ENCODE measurements around the gene MIS18A. TPM values are rescaled to one million over a fixed set of nuclear protein-coding genes. Genes with fewer than 3 reads are reported as not detected.
A peak's percentile ranks its signal among the peaks of the same experiment; 100 is the strongest.

MIS18A gene
- total RNA-seq, result 5.7 TPM

DNA sequence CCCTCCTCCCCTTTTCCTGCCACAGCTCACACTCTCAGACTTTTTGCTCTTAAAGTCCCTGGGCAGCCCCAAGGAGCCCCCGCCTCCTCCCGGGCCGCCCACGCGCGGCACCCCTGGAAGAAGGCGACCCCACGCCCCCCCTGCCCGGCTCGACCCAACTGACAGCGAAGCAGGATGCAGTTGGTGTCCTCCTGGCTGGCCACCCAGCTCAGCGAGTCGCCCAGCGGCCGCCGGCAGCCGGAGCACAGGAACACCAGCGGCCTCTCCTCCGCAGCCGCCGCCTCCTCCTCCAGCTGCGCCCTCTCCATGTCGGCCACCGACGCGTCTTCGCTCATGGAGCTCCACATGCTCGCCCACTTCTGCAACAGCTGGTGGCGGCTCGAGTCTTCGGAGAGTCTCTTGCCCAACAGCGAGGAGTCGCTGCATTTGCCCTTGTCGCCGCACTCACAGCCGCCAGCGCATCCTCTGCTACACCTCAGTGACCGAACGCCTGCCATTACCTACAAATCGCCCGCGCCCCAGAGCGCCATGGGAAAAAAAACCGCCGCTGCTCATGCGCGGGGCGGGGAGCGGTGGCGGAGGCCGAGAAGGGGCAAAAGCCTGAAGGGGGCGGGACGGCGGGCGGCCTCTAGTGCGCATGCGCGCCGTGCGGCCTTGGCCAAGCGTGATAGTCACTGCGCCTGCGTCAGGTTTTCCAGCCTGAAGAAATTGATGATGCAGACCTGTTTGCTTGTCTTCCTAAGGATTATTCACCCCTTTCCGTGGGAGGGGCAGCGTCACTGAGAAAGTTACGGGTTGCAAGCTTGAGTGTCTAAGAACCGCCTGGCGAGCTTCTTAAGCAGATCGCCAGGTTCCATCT, at the start of gene MIS18A:
Gene MIS18A, minus strand, starts transcription at position 532 of the 859 bp plus-strand sequence. Its CDS starts 35 bp downstream, at position 497.
- H3K27me3 ChIP-seq (ENCODE audit: control insufficient read depth in 3 of 3, insufficient read depth in 3 of 3, low read length in 3 of 3), result no peaks in the 10 kb centered on the region
- H3K36me3 ChIP-seq (ENCODE audit: control insufficient read depth in 3 of 3, insufficient read depth in 3 of 3, low read length in 3 of 3), result peaks cover 0 to 5% (median 4%) of the 10 kb centered on the region in 3 donors
- H3K9me3 ChIP-seq (ENCODE audit: control insufficient read depth in 3 of 3, low read length in 3 of 3), result no peaks in the 10 kb centered on the region
- H3K4me1 ChIP-seq (ENCODE audit: control insufficient read depth in 3 of 3, insufficient read depth in 3 of 3, low read length in 3 of 3), result peaks cover 15 to 21% (median 17%) of the 10 kb centered on the region in 3 donors
- peak within 1 kb of the TSS; percentile 96 to 99 (median 99) for H3K4me3 ChIP-seq (ENCODE audit: low read length in 3 of 3)
- H3K27ac ChIP-seq (ENCODE audit: low read depth, low read length), result peak within 1 kb of the TSS; percentile 44
- H3K9ac ChIP-seq (ENCODE audit: low read depth in 1 of 3, low read length in 3 of 3), result peak within 1 kb of the TSS; percentile 87 to 92 (median 88)

GRCh38 chr21:32328595-32328994, 49.7 kb upstream of the MIS18A start:
- Histone ChIP-seq H3K27me3 (ENCODE audit: control insufficient read depth in 3 of 3, insufficient read depth in 3 of 3, low read length in 3 of 3) (no peaks in the 10 kb centered on the region), H3K27ac (ENCODE audit: low read depth, low read length) (peak overlapping the region; percentile 67), H3K4me3 (ENCODE audit: low read length in 3 of 3) (no peak overlapping the region), H3K4me1 (ENCODE audit: control insufficient read depth in 3 of 3, insufficient read depth in 3 of 3, low read length in 3 of 3) (peaks cover 6 to 11% (median 7%) of the 10 kb centered on the region in 3 donors), H3K9ac (ENCODE audit: low read depth in 1 of 3, low read length in 3 of 3) (no peak overlapping the region), H3K36me3 (ENCODE audit: control insufficient read depth in 3 of 3, insufficient read depth in 3 of 3, low read length in 3 of 3) (peaks cover 43 to 46% (median 45%) of the 10 kb centered on the region in 3 donors), H3K9me3 (ENCODE audit: control insufficient read depth in 3 of 3, low read length in 3 of 3) (no peaks in the 10 kb centered on the region)

DNA sequence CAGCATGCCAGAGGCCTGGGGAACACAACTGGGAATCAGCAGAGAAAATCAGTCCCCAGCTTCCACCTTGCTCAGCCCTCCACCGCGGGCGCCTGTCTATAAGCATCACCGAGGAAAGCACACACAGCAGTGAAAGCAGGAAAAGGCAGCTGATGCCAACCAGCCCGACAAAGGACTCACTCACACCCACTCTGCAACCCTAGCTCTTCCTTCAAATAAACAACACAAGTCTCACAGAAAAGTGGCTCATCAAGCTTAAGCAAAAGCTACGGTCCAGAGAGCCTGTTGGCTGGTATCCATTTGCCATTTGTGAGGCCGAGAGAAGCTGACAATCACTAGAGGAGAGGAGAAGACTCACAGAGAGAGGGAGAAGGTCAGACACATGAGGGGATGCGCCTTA, 46.9 kb upstream of the MIS18A start:
- H3K9me3 ChIP-seq (ENCODE audit: control insufficient read depth in 3 of 3, low read length in 3 of 3), result no peaks in the 10 kb centered on the region
- peaks cover 53 to 55% (median 54%) of the 10 kb centered on the region in 3 donors for H3K36me3 ChIP-seq (ENCODE audit: control insufficient read depth in 3 of 3, insufficient read depth in 3 of 3, low read length in 3 of 3)

GRCh38 chr21:32322676-32323075, 43.8 kb upstream of the MIS18A start:
- Histone ChIP-seq H3K4me3 (ENCODE audit: low read length in 3 of 3) (no peak overlapping the region), H3K27me3 (ENCODE audit: control insufficient read depth in 3 of 3, insufficient read depth in 3 of 3, low read length in 3 of 3) (no peaks in the 10 kb centered on the region), H3K9ac (ENCODE audit: low read depth in 1 of 3, low read length in 3 of 3) (no peak overlapping the region), H3K4me1 (ENCODE audit: control insufficient read depth in 3 of 3, insufficient read depth in 3 of 3, low read length in 3 of 3) (no peaks in the 10 kb centered on the region), H3K27ac (ENCODE audit: low read depth, low read length) (no peak overlapping the region), H3K36me3 (ENCODE audit: control insufficient read depth in 3 of 3, insufficient read depth in 3 of 3, low read length in 3 of 3) (peaks cover 79 to 80% (median 79%) of the 10 kb centered on the region in 3 donors), H3K9me3 (ENCODE audit: control insufficient read depth in 3 of 3, low read length in 3 of 3) (no peaks in the 10 kb centered on the region)

More for the DNA sequence above, 46.9 kb upstream of the MIS18A start:
- no peaks in the 10 kb centered on the region for H3K27me3 ChIP-seq (ENCODE audit: control insufficient read depth in 3 of 3, insufficient read depth in 3 of 3, low read length in 3 of 3)
- no peak overlapping the region for H3K4me3 ChIP-seq (ENCODE audit: low read length in 3 of 3)
- peaks cover 6 to 11% (median 7%) of the 10 kb centered on the region in 3 donors for H3K4me1 ChIP-seq (ENCODE audit: control insufficient read depth in 3 of 3, insufficient read depth in 3 of 3, low read length in 3 of 3)
- no peak overlapping the region for H3K27ac ChIP-seq (ENCODE audit: low read depth, low read length)
- H3K9ac ChIP-seq (ENCODE audit: low read depth in 1 of 3, low read length in 3 of 3), result no peak overlapping the region

GRCh38 chr21:32322103-32322502, 43.3 kb upstream of the MIS18A start:
- Histone ChIP-seq H3K27me3 (ENCODE audit: control insufficient read depth in 3 of 3, insufficient read depth in 3 of 3, low read length in 3 of 3) (no peaks in the 10 kb centered on the region), H3K27ac (ENCODE audit: low read depth, low read length) (no peak overlapping the region), H3K4me3 (ENCODE audit: low read length in 3 of 3) (no peak overlapping the region), H3K9ac (ENCODE audit: low read depth in 1 of 3, low read length in 3 of 3) (no peak overlapping the region), H3K4me1 (ENCODE audit: control insufficient read depth in 3 of 3, insufficient read depth in 3 of 3, low read length in 3 of 3) (no peaks in the 10 kb centered on the region), H3K36me3 (ENCODE audit: control insufficient read depth in 3 of 3, insufficient read depth in 3 of 3, low read length in 3 of 3) (peaks cover 85 to 86% (median 85%) of the 10 kb centered on the region in 3 donors), H3K9me3 (ENCODE audit: control insufficient read depth in 3 of 3, low read length in 3 of 3) (no peaks in the 10 kb centered on the region)

DNA sequence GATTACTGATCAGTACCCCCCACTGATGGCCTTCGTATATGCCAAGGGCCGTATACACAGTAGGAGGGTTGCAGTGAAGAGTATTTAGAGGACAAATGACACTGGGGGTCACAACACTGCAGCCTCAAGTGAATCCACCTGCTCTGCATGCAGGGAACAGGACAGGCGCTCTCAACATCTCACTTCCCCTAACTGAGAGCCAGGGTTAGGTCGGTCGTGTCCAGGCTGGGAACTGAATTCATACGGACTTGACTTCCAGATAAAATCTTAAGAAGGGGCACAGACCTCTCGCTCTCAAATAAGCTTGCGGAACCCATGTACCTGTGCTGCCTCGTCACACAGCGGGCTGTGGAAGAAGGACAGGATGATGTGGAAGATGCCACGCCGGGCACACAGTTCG, 42.6 kb upstream of the MIS18A start:
- no peaks in the 10 kb centered on the region for H3K9me3 ChIP-seq (ENCODE audit: control insufficient read depth in 3 of 3, low read length in 3 of 3)
- no peak overlapping the region for H3K9ac ChIP-seq (ENCODE audit: low read depth in 1 of 3, low read length in 3 of 3)
- no peaks in the 10 kb centered on the region for H3K27me3 ChIP-seq (ENCODE audit: control insufficient read depth in 3 of 3, insufficient read depth in 3 of 3, low read length in 3 of 3)
- no peak overlapping the region for H3K4me3 ChIP-seq (ENCODE audit: low read length in 3 of 3)
- H3K27ac ChIP-seq (ENCODE audit: low read depth, low read length), result no peak overlapping the region
- no peaks in the 10 kb centered on the region for H3K4me1 ChIP-seq (ENCODE audit: control insufficient read depth in 3 of 3, insufficient read depth in 3 of 3, low read length in 3 of 3)
- peaks cover 88 to 92% (median 89%) of the 10 kb centered on the region in 3 donors for H3K36me3 ChIP-seq (ENCODE audit: control insufficient read depth in 3 of 3, insufficient read depth in 3 of 3, low read length in 3 of 3)

DNA sequence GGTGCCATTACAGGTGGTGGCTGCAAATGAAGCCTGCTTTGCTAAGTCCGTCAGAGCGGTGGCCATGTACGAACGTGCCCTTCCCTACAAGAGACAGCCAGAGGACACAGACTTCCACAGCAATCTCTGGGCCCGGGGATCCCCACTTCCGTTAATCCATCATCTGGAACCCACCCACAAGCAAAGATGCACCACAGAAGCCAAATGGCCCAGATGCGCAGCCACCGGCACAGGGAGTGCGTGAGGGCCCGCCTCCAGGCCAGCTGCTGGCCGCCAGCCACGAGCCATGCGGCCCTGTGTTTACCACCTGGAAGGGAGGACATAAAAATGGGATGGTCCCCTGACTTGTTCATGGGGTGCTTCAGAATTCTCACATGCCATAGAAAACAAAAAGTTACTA, 41.9 kb upstream of the MIS18A start:
- H3K36me3 ChIP-seq (ENCODE audit: control insufficient read depth in 3 of 3, insufficient read depth in 3 of 3, low read length in 3 of 3), result peaks cover 91 to 96% (median 93%) of the 10 kb centered on the region in 3 donors
- no peaks in the 10 kb centered on the region for H3K27me3 ChIP-seq (ENCODE audit: control insufficient read depth in 3 of 3, insufficient read depth in 3 of 3, low read length in 3 of 3)
- H3K4me1 ChIP-seq (ENCODE audit: control insufficient read depth in 3 of 3, insufficient read depth in 3 of 3, low read length in 3 of 3), result no peaks in the 10 kb centered on the region
- H3K27ac ChIP-seq (ENCODE audit: low read depth, low read length), result no peak overlapping the region
- H3K9me3 ChIP-seq (ENCODE audit: control insufficient read depth in 3 of 3, low read length in 3 of 3), result no peaks in the 10 kb centered on the region
- no peak overlapping the region for H3K4me3 ChIP-seq (ENCODE audit: low read length in 3 of 3)
- no peak overlapping the region for H3K9ac ChIP-seq (ENCODE audit: low read depth in 1 of 3, low read length in 3 of 3)

GRCh38 chr21:32320059-32320458, 41.2 kb upstream of the MIS18A start:
- Histone ChIP-seq H3K9ac (ENCODE audit: low read depth in 1 of 3, low read length in 3 of 3) (no peak overlapping the region), H3K4me1 (ENCODE audit: control insufficient read depth in 3 of 3, insufficient read depth in 3 of 3, low read length in 3 of 3) (no peaks in the 10 kb centered on the region), H3K36me3 (ENCODE audit: control insufficient read depth in 3 of 3, insufficient read depth in 3 of 3, low read length in 3 of 3) (peaks cover 90 to 91% (median 90%) of the 10 kb centered on the region in 3 donors), H3K4me3 (ENCODE audit: low read length in 3 of 3) (no peak overlapping the region), H3K27me3 (ENCODE audit: control insufficient read depth in 3 of 3, insufficient read depth in 3 of 3, low read length in 3 of 3) (no peaks in the 10 kb centered on the region), H3K27ac (ENCODE audit: low read depth, low read length) (no peak overlapping the region), H3K9me3 (ENCODE audit: control insufficient read depth in 3 of 3, low read length in 3 of 3) (no peaks in the 10 kb centered on the region)

DNA sequence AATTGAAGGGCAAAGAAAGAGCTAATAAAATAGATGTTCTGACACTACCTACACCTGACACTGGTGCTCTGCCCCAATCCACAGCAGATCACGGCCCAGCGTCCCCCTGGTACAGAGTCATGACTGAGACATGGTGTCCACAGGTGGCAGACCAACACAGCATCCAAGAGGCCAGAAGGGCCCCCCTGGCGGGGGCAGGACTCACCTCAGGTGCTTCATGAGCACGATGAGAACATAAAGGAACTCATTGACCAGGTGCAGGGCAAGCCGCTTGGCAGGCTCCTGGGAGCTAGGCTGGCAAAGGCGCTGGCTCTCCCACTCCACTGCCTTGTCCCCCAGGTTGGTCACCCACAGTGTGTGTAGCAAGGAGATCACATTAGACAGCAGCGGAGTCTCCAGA, 40.2 kb upstream of the MIS18A start:
- Histone ChIP-seq H3K9ac (ENCODE audit: low read depth in 1 of 3, low read length in 3 of 3) (no peak overlapping the region), H3K4me1 (ENCODE audit: control insufficient read depth in 3 of 3, insufficient read depth in 3 of 3, low read length in 3 of 3) (no peaks in the 10 kb centered on the region), H3K4me3 (ENCODE audit: low read length in 3 of 3) (no peak overlapping the region), H3K9me3 (ENCODE audit: control insufficient read depth in 3 of 3, low read length in 3 of 3) (no peaks in the 10 kb centered on the region), H3K36me3 (ENCODE audit: control insufficient read depth in 3 of 3, insufficient read depth in 3 of 3, low read length in 3 of 3) (peaks cover 86 to 87% (median 87%) of the 10 kb centered on the region in 3 donors), H3K27me3 (ENCODE audit: control insufficient read depth in 3 of 3, insufficient read depth in 3 of 3, low read length in 3 of 3) (no peaks in the 10 kb centered on the region), H3K27ac (ENCODE audit: low read depth, low read length) (no peak overlapping the region)

DNA sequence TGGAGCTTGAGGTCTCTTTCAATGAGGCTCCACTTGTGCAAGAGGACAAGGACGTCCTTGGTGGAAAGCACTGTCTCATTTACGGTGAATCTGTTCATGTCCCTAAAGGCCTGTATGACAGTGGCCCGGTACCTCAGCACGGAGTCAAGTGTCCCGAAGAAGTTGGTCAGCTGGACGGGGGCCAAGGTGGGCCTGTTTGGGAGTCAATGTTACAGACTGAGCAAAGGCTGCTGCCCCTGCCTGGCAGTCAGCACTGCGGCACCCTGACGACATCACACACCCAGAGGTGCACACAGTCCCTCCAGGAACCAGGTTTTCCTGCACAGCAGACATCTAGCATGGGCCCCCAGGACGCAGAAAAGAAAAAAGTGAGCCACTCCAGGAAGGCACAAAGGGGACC, 38.9 kb upstream of the MIS18A start:
- Histone ChIP-seq H3K27ac (ENCODE audit: low read depth, low read length) (no peak overlapping the region), H3K4me1 (ENCODE audit: control insufficient read depth in 3 of 3, insufficient read depth in 3 of 3, low read length in 3 of 3) (no peaks in the 10 kb centered on the region), H3K36me3 (ENCODE audit: control insufficient read depth in 3 of 3, insufficient read depth in 3 of 3, low read length in 3 of 3) (peaks cover 74 to 80% (median 78%) of the 10 kb centered on the region in 3 donors), H3K9ac (ENCODE audit: low read depth in 1 of 3, low read length in 3 of 3) (no peak overlapping the region), H3K27me3 (ENCODE audit: control insufficient read depth in 3 of 3, insufficient read depth in 3 of 3, low read length in 3 of 3) (no peaks in the 10 kb centered on the region), H3K4me3 (ENCODE audit: low read length in 3 of 3) (no peak overlapping the region), H3K9me3 (ENCODE audit: control insufficient read depth in 3 of 3, low read length in 3 of 3) (no peaks in the 10 kb centered on the region)

Measured in skeletal muscle tissue (tissue), 4 donors.